GM12878 (cell line): ENCODE results near the gene OR5T2. TPM values are rescaled to one million over a fixed set of nuclear protein-coding genes. Genes with fewer than 3 reads are reported as not detected.

Experiments
- ATAC-seq: fragments of 200-7000 bp; cut with Tn5 transposase; 3 replicates; pipeline ENCODE4 v1.9.1; 2020; ENCODE audit warnings: mild to moderate bottlenecking, moderate library complexity
- BruUV-seq: library from RNA; stranded (reverse); fragments of 400-500 nt; replicated peaks from 2 replicates; lab custom pipeline; 2021; lab: Mats Ljungman, UMichigan
- CTCF ChIA-PET: fragments of 300-600 bp; sonication (Branson Sonifier 250); formaldehyde crosslinking; extraction: SDS; loops from one replicate; lab custom pipeline; 2021; ENCODE audit warnings: inconsistent platforms; lab: Yijun Ruan, JAX
- POLR2A ChIA-PET: fragments of 350-600 bp; formaldehyde crosslinking; extraction: SDS; loops from one replicate; lab custom pipeline; 2021; ENCODE audit warnings: inconsistent platforms; lab: Charles Lee
- RAD21 ChIA-PET: fragments of 300-600 bp; sonication (Branson Sonifier 250); formaldehyde crosslinking; loops from one replicate; lab custom pipeline; 2023; ENCODE audit warnings: antibody characterized with exemption; ENCODE audit not compliant: unreplicated experiment; lab: Charles Lee
- SMC1A ChIA-PET: fragments of 300-600 bp; sonication (Branson Sonifier 250); formaldehyde crosslinking; loops from one replicate; lab custom pipeline; 2023; ENCODE audit not compliant: unreplicated experiment, uncharacterized antibody; lab: Charles Lee
- DNase-seq: peaks from one replicate; pipeline ENCODE4 v3.0.0-alpha.2; 2011; ENCODE audit warnings: low read depth, low spot score
- FAIRE-seq: peaks from 3 replicates; lab custom pipeline; 2011; peaks lifted over from hg19 to GRCh38; lab: Jason Lieb, UNC
- H2AFZ ChIP-seq: 2 replicates; pipeline ENCODE4 v1.6.0; 2011; ENCODE audit warnings: low read depth, low read length, control low read depth; ENCODE audit not compliant: control insufficient read depth
- H3K27ac ChIP-seq: 2 replicates; pipeline ENCODE4 v1.5.1; 2011; ENCODE audit warnings: control low read depth; ENCODE audit not compliant: control insufficient read depth, insufficient read depth
- H3K27me3 ChIP-seq, 2 experiments: replicated peaks in 1 of 2; 2 replicates each; pipeline versions ENCODE4 v1.6.0 to v1.6.1; 2011; ENCODE audit warnings: low read length in 1 of 2; ENCODE audit not compliant: control insufficient read depth in 2 of 2, insufficient read depth in 2 of 2
- H3K36me3 ChIP-seq, 2 experiments: 2 replicates each; pipeline ENCODE4 v1.5.1; 2011; ENCODE audit warnings: low read length in 1 of 2; ENCODE audit not compliant: control insufficient read depth in 2 of 2, insufficient read depth in 2 of 2
- H3K4me1 ChIP-seq: 2 replicates; pipeline ENCODE4 v1.6.1; 2011; ENCODE audit warnings: mild to moderate bottlenecking, low read length, moderate library complexity, mixed read lengths; ENCODE audit not compliant: control insufficient read depth, insufficient read depth
- H3K4me2 ChIP-seq: 2 replicates; pipeline ENCODE4 v1.6.0; 2011; ENCODE audit warnings: control low read depth; ENCODE audit not compliant: control insufficient read depth, insufficient read depth
- H3K4me3 ChIP-seq: fragments of 200-600 bp; sonication (generic); 2 replicates; pipeline ENCODE4 v1.5.1; 2016
- H3K79me2 ChIP-seq: 2 replicates; pipeline ENCODE4 v1.6.0; 2011; ENCODE audit warnings: low read length; ENCODE audit not compliant: control insufficient read depth, insufficient read depth
- H3K9ac ChIP-seq: 2 replicates; pipeline ENCODE4 v1.8.0; 2011; ENCODE audit warnings: low read length, control low read depth, mixed read lengths; ENCODE audit not compliant: control insufficient read depth, insufficient read depth
- H3K9me3 ChIP-seq: replicated peaks from 3 replicates; pipeline ENCODE4 v1.5.1; 2011; ENCODE audit warnings: mild to moderate bottlenecking, low read length; ENCODE audit not compliant: control insufficient read depth, insufficient read depth
- H4K20me1 ChIP-seq: 2 replicates; pipeline ENCODE4 v1.6.0; 2011; ENCODE audit not compliant: control insufficient read depth, insufficient read depth
- E2F4 ChIP-seq: IDR thresholded peaks from 2 replicates; pipeline ENCODE4 v1.6.1; 2012; ENCODE audit warnings: low read depth, low read length, improper control_type of control experiment
- FOXK2 ChIP-seq: fragments of 450-650 bp; IDR thresholded peaks from 2 replicates; pipeline ENCODE4 v1.6.1; 2017; ENCODE audit warnings: mild to moderate bottlenecking, moderate library complexity
- FOXM1 ChIP-seq: IDR thresholded peaks from 2 replicates; pipeline ENCODE4 v1.6.1; 2012; ENCODE audit warnings: low read depth, mild to moderate bottlenecking, inconsistent platforms, low read length, moderate library complexity
- HDGF ChIP-seq: fragments of 450-650 bp; IDR thresholded peaks from 2 replicates; pipeline ENCODE4 v1.6.1; 2016; ENCODE audit warnings: antibody characterized with exemption
- HSF1 ChIP-seq: fragments of 150-350 bp; IDR thresholded peaks from 2 replicates; pipeline ENCODE4 v1.6.1; 2014; ENCODE audit warnings: mild to moderate bottlenecking, low read depth, low read length
- JUND ChIP-seq: IDR thresholded peaks from 2 replicates; pipeline ENCODE4 v1.6.1; 2012; ENCODE audit warnings: low read depth, mild to moderate bottlenecking, low read length, improper control_type of control experiment, moderate library complexity
- MTA2 ChIP-seq: fragments of 450-650 bp; IDR thresholded peaks from 2 replicates; pipeline ENCODE4 v1.6.1; 2016; ENCODE audit warnings: low read depth, mild to moderate bottlenecking, moderate library complexity
- NFYB ChIP-seq: IDR thresholded peaks from 2 replicates; pipeline ENCODE4 v1.6.1; 2011; ENCODE audit warnings: low read depth, mild to moderate bottlenecking, low read length, improper control_type of control experiment, moderate library complexity; ENCODE audit not compliant: insufficient read depth
- PAX8 ChIP-seq: fragments of 450-650 bp; IDR thresholded peaks from 2 replicates; pipeline ENCODE4 v1.6.1; 2017; ENCODE audit warnings: mild to moderate bottlenecking, moderate library complexity
- POU2F2 ChIP-seq: IDR thresholded peaks from 3 replicates; pipeline ENCODE4 v1.6.1; 2011; ENCODE audit warnings: low read depth, mild to moderate bottlenecking, low read length, borderline replicate concordance
- RCOR1 ChIP-seq: conservative IDR thresholded peaks from 2 replicates; pipeline ENCODE4 v1.6.1; 2012; ENCODE audit warnings: low read depth, low read length, improper control_type of control experiment
- SREBF2 ChIP-seq: IDR thresholded peaks from 2 replicates; pipeline ENCODE4 v1.6.1; 2012; ENCODE audit warnings: mild to moderate bottlenecking, low read length
- ZBTB33 ChIP-seq: fragments of 450-650 bp; IDR thresholded peaks from 2 replicates; pipeline ENCODE4 v1.6.1; 2017; ENCODE audit warnings: mild to moderate bottlenecking
- ZBTB4 ChIP-seq: fragments of 450-650 bp; formaldehyde crosslinking; IDR thresholded peaks from 2 replicates; pipeline ENCODE4 v1.4.0; 2022; ENCODE audit warnings: mild to moderate bottlenecking, moderate library complexity
- ZNF24 ChIP-seq: fragments of 450-650 bp; IDR thresholded peaks from 2 replicates; pipeline ENCODE4 v1.6.1; 2017; ENCODE audit warnings: antibody characterized with exemption, mild to moderate bottlenecking
- ZNF622 ChIP-seq: fragments of 450-650 bp; IDR thresholded peaks from 2 replicates; pipeline ENCODE4 v1.6.1; 2017; ENCODE audit warnings: mild to moderate bottlenecking, inconsistent platforms
- WGBS: methylation state at CpG from one replicate; pipeline ENCODE4 v1.1.6; 2016; ENCODE audit warnings: low lambda C conversion rate; ENCODE audit not compliant: insufficient replicate concordance, insufficient coverage; ENCODE audit errors: missing lambda C conversion rate; 5-methylcytosine and 5-hydroxymethylcytosine counted together
- in situ Hi-C: fragments of 300-500 bp; cut with MboI; formaldehyde crosslinking; loops from 9 replicates; pipeline ENCODE4 v1.14.3; 2018; ENCODE audit warnings: mixed read lengths
- intact Hi-C: fragments of 100-400 bp; cut with micrococcal nuclease; formaldehyde crosslinking; loops from one replicate; pipeline ENCODE4 v1.14.2; 2022; ENCODE audit not compliant: unreplicated experiment
- polyA plus RNA-seq, 11 experiments: library from polyadenylated mRNA; depleted of rRNA in 4 of 11; unstranded in 6 of 11; stranded (reverse) in 5 of 11; fragments of >200 nt; fragmentation: Nextera tagmentation in 4 of 11; fragmentation: Illumina TruSeq in 1 of 11; extraction: Ambion mirVana in 4 of 11; extraction: Trizol in 1 of 11; gene quantifications; 1 replicate in 1 of 11; 2 replicates in 10 of 11; pipeline versions ENCODE4 v1.2.1 to v1.2.3, GENCODE V29; 2011 to 2016; ENCODE audit warnings: inconsistent platforms in 2 of 11, missing spikeins in 2 of 11, low read depth in 1 of 11
- total RNA-seq, 4 experiments: library from RNA; depleted of rRNA in 3 of 4; stranded (reverse); fragments of >200 nt in 3 of 4; fragmentation: Illumina TruSeq in 1 of 4; extraction: Trizol in 1 of 4; gene quantifications; 2 replicates each; pipeline versions ENCODE4 v1.2.1 to v1.2.3, GENCODE V29; 2013 to 2021

OR5T2 gene
- total and polyA plus RNA-seq, 10 of the 15 experiments (the other 5 are each of a cell fraction or from before 2014, with no cell fraction given): not detected

GRCh38 chr11:56207790-56208189 is 26.3 kb downstream of the OR5T2 start:
- H3K27me3 ChIP-seq: no peaks in the 10 kb centered on the region
- TF ChIP-seq PAX8 (no peak), ZBTB33 (no peak), JUND (no peak), MTA2 (no peak), SREBF2 (no peak), NFYB (no peak), RCOR1 (no peak), FOXM1 (no peak), HDGF (no peak), FOXK2 (no peak), E2F4 (no peak), ZNF24 (no peak), ZBTB4 (CRISPR knock-in tag) (no peak), ZNF622 (no peak), POU2F2 (no peak), HSF1 (no peak)
- BruUV-seq: no TSS peak
- no peak overlapping the region for H3K4me3 ChIP-seq
- no peaks in the 10 kb centered on the region for H3K4me1 ChIP-seq
- H3K9ac ChIP-seq: no peak overlapping the region
- H3K36me3 ChIP-seq: no peaks in the 10 kb centered on the region
- DNase-seq (no peak), ATAC-seq (no peak), FAIRE-seq (no peak)
- H2AFZ ChIP-seq: no peak overlapping the region
- CTCF ChIA-PET: no interaction called here
- intact Hi-C loops: no loop called here
- RAD21 ChIA-PET: no interaction called here
- POLR2A ChIA-PET: no interaction called here
- H3K79me2 ChIP-seq: no peaks in the 10 kb centered on the region
- no peaks in the 10 kb centered on the region; the same call in 2 of the 3 replicates for H3K9me3 ChIP-seq
- WGBS: 0% methylated on average over 1 of the region's 1 CpG
- in situ Hi-C loops: no loop called here
- H3K4me2 ChIP-seq: no peak overlapping the region
- SMC1A ChIA-PET: no interaction called here
- no peak overlapping the region for H3K27ac ChIP-seq
- no peaks in the 10 kb centered on the region for H4K20me1 ChIP-seq
